NCI-H460 (cell line): ENCODE measurements around the gene TOM1L2. TPM values are rescaled to one million over a fixed set of nuclear protein-coding genes. Genes with fewer than 3 reads are reported as not detected.
"Not testable (repeated sequence)": the region's sequence is repeated elsewhere in the genome, so short reads cannot be mapped to it uniquely, and the experiment has no call there.

Experiments used
- DNase-seq: peaks from one replicate; pipeline ENCODE4 v3.0.0-alpha.2; 2016; ENCODE audit warnings: low read depth; ENCODE audit errors: extremely low read depth
- total RNA-seq: library from RNA; depleted of rRNA; stranded (reverse); fragments of >200 nt; shearing (Covaris generic); gene quantifications from 2 replicates; pipeline ENCODE4 v1.2.3, GENCODE V29; 2014

TOM1L2 gene
- total RNA-seq, 1 experiment from 2014 or later: 9.7 TPM

DNA sequence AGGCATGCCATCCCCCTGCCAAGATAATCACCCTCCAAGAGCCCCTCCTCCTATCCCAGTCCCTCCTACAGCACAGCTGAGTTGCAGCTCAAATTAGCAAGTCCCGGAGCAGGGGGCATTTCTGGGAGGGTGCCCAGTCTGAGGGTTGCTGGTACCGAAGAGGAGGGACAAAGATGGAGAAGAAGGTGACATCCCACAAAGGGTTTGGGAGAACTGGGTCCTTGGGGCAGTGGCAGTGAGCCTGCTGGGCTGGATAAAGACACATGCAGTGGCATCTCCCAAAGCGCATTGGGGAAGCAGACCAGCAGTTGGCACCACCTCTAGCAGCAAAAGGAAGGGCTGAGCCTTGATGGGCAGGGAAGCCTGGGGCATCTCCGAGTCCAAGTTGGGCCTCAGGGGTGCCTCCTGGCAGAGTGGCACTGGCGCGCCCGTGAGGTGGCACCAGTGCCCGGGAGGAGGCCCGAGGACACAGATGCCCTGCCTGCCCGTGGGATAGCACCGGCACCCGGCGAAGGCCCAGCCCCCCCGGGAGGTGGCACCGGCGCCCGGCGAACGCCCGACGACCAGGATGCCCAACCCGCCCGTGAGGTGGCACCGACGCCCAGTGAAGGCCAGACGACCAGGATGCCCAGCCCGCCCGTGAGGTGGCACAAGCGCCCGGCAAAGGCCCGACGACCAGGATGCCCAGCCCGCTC, 622 bp downstream of the TOM1L2 start:
- no peak for DNase-seq

DNA sequence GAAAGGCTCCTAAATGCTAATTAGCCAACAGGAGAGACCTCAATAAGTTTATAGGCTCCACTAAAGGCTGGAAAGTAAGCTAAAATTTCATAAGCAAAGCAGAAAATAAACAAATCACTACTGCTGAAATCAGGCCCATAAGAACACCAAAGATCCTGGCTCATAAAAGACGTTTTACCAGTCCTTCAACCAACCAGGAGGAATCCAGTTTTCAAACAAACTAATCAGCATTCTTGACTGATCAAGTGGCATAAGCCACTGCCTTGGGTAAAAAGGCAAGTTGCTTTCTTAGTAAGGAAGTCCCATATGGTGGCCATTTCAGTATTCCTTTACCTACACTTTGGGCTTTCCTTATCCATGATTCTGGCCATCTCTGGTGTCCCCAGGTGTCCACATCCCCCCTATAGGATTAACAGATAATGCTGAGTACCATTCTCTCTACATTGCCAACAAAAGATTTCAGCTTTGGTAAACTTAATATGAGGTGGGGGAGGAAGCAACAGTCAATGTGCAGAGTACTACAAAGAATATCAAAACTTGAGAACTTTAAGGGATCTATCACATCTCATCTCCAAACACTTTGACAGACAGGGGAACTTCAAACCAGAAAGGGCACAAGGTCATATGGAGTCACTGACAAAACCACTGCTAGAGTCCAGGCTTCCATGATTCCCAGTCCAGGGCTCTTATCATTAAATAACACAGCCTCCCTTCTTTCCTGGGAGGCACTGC, 1.3 kb downstream of the TOM1L2 start:
- no peak for DNase-seq

DNA sequence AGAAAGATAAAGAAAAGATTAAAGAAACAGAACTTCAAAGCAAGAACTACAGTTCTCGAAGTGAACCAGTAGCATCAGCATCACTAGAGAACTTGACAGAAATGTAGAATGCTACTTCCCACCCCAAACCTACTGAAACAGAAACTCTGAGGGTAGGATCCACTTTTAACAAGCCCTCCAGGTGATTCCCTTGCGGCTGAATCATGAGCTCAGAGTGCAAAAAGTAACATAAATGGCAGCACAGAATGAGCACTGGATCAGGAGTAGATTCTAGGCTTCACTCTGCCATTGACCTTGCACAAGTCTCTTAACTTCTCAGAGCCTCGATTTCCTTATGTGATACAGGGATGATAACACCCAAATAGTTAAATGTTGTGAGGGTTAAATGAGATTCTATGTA, 5.8 kb downstream of the TOM1L2 start:
- DNase-seq: no peak

DNA sequence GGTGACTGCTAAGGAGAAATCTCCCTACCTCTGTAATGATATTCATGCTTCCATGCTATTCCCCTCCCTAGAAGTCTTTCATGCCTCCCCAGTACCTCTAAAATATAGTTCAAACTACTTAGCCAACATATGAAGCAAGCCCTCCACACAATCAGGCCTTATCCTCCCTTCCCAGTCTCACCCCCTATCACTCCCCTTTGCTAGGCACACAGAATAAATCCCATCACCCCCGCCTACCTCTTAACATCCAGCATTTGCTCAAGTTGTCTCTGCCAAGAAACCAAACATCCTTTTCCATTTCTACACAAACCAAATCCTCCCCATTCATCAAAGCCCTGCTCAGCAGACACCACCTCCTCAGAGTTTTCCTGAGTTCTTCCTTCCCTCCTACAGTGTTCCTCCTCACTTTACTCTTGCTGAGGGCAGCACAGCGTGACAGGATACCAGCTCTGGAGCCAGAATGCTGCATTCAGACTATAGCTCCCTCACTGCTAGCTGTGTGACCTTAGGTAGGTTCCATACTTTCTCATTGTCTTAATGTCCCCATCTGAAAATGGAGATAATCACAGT, 7.0 kb downstream of the TOM1L2 start:
- DNase-seq: no peak

DNA sequence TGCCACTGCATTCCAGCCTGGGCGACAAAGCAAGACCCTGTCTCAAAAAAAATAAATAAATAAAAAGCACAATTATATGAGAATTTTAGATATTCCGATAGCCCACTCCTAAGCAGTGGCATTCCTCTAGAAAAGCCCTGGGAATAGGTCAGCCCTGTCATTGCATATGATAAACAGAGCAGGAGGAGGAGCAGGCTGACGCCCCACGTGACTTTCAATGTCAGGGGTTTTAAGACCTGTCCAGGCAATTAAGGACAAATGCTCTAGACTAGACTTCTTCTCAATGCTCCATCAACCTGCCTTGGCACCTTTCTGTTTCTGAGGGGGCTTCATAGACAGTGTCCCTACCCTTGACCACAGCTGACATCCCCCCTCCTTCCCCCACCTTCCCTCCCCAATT, 7.5 kb downstream of the TOM1L2 start:
- DNase-seq: no peak

DNA sequence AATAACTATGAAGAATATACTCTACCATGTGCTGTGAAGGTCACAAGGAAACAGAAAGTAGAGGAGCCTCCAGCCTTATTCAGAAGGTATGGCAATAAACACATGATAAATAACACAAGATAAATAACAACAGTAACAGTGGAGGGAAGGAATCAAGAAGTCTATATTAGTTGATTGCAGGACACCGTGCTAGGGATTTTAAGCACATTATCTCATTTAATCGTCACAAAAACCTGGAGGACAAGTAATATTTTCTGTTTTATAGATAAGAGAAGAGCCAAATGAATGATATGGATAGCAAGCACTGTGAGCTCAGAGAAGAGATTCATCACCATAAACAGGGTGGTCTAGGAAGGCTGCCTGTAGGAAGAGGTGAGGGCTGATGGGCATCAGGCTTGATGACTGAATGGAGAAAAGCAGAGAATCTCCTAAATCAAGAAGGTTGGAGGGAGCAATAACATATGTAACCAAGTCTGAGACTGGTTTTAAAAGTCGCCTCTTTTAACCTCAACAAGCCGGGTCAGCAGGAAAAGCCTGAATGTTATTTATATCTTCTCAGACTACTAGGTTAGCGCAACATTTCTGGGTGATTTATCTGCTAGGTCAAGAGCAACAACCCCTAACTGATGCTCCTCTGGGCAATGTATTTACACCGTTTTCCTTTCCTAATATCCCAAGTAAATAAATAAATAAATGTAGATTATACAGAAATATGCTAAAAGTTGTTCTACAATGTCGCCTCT, 8.3 kb downstream of the TOM1L2 start:
- no peak for DNase-seq

DNA sequence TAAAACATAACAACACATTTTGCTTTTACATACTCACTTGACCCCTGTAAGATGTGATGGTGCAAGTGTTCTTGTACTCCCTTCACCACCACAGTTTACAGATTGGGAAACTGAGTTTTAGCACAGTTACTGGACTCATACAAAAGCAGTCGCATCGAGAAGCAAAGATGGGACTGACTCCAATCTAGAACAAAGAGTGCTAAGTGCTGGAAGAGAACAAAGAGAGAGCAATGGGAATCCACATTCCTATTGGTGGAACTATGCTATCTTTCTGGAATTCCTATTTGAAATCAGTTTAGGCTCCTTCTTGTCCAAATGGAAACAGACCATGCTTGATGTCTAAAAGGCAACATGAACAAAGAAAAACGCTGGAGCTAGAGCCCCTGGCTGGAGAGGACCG, 9.1 kb downstream of the TOM1L2 start:
- DNase-seq: no peak

DNA sequence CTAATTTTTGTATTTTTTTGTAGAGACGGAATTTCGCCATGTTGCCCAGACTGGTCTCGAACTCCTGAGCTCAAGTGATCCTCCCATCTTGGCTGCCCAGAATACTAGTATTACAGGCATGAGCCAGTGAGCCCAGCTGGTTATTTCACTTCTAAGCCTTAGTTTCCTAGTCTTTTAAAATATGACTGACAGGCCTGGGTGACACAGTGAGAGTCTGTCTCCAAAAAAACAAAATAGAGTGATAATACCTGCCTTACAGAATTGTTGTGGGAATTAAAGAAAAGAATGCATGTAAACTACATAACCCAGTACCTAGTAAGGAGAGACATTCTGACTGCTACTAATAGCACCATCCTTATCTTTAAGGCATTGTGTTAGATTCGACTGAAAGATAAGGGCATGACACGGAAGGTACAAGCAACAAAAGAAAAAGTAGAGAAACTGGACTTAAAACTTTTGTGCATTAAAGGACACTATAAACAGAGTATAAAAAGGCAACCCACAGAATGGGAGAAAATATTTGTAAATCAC, 11.6 kb downstream of the TOM1L2 start:
- no peak for DNase-seq

DNA sequence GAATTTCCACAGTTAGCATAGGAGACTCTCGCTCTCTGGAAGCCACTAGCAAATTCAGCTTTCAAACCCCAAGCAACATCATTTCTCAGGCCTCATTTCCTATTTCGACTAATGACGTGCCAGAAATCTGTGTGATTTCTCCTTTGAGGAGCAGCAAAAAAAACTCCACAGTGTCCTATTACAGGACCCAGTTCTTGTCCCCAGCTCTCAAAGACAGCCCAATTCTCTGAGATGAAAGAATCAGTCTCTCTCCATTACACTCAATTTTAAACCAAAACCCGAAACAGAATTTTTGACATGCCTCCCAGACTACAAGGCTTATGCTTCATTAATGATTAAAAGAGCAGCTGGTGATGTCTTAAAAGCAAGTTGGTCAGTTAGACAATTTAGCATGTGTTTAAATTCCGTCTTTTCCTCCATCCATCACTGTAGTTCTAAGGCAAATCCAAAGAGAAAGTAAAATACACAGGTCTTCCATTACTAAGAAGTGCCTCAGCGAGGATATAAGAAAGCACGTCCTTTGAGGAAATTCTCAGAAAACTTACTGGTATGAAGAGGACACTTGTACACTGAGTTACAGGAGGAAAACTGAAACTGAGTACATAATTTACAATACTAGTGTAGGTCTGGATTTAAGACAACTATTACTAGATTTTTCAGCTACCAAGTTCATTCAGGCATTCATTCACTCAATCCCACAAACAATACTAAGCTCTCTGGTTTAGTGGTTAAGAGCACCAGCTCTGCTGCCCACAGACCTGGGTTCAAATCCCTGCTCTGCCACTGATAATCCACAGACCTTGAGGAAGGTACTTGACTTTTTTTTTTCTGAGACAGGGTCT, 12.5 kb downstream of the TOM1L2 start:
- DNase-seq: no peak

DNA sequence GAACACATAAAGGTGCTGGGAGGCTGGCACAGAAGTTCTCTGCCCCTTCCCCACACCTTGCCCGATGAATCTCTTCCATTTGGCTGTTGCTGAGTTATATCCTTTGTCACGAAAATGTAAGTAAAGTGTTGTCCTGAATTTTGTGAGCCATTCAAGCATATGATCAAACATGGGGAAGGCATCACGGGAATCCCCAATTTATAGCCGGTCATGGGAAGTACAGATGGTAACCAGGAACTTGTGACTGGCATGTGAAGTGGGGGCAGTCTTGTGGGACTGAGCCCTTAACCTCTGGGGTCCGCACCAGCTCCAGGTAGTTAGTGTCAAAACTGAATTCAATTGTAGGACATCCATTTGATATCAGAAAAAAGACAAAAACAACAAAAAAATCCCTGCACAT, 13.2 kb downstream of the TOM1L2 start:
- DNase-seq: no peak

DNA sequence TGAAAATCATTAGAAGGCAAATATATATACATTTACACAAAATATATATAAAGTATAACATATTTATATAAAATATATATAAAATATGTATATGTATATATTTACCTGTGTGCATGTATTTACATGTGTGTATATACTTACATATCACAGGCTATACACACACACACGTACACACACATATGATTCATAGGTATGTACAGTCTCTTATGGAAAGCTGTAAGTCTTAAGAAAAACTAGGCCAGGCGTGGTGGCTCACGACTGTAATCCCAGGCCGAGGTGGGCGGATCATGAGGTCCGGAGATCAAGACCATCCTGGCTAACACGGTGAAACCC, 14.7 kb downstream of the TOM1L2 start:
- DNase-seq: no peak

DNA sequence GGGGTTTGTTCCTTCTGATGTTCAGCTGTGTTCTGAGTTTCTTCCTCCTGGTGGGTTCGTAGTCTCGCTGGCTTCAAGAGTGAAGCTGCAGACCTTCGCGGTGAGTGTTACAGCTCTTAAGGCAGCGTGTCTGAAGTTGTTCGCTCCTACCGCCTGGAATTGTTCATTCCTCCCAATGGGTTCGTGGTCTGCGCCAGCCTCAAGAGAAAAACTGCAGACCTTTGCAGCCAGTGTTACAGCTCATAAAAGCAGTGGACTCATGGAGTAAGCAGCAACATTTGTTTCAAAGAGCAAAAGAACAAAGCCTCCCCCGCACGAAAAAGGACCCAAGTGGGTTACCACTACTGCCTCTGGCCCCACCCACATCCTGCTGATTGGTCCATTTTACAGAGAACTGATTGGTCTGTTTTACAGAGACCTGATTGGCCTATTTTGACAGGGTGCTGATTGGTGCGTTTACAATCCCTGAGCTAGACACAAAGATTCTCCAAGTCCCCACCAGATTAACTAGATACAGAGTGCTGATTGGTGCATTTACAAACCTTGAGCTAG, 16.3 kb downstream of the TOM1L2 start:
- not testable (repeated sequence) for DNase-seq

DNA sequence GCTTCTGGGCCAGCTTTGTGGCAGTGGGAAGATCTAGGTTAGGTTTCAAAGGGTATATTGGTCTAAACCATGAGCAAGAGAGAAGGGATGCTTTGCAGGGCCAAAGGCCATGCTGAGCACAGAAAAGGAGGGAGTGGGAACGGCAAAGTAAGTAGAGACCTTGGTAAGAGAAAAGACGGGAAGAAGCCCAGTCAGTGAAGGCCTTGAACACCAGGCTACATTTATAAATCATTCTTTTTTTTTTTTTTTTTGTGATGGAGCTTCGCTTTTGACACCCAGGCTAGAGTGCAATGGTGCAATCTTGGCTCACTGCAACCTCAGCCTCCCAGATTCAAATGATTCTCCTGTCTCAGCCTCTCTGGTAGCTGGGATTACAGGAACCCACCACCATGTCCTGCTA, 18.1 kb downstream of the TOM1L2 start:
- DNase-seq: no peak

DNA sequence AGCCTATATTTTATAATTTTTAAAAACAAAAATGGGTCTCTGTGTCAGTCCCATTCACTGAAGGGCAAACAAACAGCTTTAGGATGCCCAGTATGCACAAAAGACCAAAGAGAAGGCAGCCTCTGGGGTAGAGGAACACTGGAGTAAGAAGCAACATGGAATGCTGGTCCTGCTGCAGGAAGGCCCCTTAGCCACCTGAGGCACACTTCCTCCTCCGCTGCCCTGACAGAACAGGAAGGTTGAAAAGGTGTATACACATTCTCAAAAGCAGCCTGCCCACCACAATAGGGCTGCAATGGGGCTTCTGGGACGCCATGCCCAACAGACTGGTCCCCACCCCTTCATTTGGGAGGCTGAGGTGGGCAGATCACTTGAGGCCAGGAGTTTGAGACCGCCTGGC, 19.5 kb downstream of the TOM1L2 start:
- no peak for DNase-seq

DNA sequence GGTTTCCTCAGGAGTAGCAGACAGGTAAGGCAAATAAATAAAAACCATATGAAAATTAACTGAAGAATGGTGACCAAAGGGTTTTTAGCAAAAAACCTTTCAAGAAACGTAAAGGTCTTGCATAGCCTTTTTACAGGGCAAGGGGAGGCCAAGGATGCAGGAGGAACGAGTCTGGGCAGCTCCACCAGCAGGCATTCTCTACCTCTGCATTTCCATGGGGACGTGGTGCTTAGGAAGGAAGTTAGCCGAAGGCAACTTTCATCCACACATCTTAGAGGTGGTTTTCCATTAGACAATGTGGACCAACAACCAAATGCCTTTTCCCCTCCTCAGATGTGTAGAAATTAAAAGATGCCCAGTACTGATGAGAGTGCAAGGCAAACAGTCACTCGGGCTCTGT, 20.7 kb downstream of the TOM1L2 start:
- no peak for DNase-seq

DNA sequence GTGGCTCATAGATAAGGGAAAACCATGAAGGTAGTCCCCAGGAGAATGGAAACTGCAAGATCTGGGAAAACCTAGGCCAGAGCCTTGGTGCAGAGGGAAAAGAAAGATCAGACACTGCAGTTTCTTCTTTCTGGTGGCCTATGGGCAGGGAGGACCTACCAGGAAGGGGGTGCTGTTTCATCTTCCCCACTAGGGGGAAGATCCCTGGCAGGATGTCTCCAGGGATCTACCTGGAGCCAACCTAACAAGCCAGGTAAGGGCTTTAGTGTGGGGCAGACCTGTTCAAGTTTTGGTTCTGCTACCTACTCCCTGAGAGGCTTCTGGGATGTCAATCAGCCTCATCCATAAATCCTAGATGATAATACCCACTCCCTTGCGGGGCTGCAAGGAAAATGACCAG, 21.4 kb downstream of the TOM1L2 start:
- no peak for DNase-seq

DNA sequence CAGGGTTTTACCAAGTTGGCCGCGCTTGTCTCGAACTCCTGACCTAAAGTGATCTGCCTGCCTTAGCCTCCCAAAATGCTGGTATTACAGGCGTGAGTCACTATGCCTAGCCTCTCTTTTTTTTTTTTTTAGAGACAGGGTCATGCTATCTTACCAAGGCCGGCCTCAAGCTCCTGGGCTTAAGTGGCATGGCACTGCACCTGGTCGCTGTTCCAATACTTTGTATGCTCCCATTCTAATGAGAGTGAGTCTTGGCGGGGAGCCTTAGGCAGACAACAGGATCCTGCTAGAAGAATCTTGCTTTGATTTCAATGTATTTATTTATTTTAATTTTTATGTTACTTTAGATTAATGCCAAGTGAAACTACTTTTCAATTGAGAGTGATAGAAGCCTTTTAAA, 21.9 kb downstream of the TOM1L2 start:
- no peak for DNase-seq

DNA sequence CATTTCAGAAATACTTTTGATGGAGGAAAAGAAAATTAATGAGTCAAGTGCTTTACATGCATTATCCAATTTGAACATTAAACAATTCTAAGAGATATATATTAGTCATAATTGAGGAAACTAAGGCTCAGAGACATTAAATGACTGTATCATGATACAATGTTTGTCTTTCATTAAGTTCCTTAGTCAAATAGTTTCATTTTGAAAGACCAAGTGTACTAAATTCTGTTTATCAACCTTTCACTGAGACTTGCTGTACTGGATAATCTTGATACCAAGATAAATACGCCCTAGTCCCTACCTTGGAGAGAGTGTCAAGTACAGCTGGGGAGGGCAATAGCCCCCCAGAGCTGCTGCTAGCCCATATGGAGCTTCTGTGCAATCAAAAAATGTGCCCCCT, 24.2 kb downstream of the TOM1L2 start:
- DNase-seq: no peak

DNA sequence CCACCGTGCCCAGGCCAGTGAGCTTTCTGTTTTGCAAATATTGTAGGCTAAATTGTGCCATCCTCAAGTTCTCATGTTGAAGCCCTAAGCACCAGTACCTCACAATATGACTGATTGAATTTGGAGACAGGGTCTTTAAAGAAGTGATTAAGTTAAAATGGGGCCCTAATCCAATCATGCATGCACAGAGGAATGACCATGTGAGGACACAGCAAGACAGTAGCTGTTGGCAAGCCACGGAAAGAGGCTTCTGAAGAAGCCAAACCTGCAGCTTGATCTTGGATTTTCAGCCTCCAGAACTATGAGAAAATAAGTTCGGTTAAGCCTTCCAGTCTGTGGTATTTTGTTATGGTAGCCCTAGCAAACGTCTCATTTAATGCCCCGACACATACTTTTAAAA, 24.9 kb downstream of the TOM1L2 start:
- no peak for DNase-seq

DNA sequence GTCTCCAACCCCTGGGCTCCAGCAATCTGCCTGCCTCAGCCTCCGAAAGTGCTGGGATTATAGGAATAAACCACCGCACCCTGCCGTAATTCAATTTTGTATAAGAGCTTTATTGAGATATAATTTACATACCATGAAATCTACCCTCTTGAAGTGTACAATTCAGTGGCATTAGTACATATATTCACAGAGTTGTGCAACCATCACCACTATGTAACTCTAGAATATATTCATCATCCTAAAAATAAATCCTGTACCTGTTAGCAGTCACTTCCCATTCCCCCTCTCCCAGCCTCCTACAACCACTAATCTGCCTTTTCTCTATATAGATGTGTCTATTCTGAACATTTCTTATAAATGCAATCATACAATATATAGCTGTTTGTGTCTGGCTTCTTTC, 26.1 kb downstream of the TOM1L2 start:
- no peak for DNase-seq
